Natural killer cell treated with Interleukin-12 subunit alpha and Interleukin-12 subunit beta and Interleukin-15 and Interleukin-18, amount 100 ng/mL, for 72 hours (primary cell): ENCODE data around the gene CLPTM1L. TPM values are rescaled to one million over a fixed set of nuclear protein-coding genes. Genes with fewer than 3 reads are reported as not detected.

Source experiments
- ATAC-seq, 2 donors: fragments of 150-1000 bp; cut with Tn5 transposase in 1 of 2; sonication (Bioruptor Pico), chemical (Tn5 transposase) in 1 of 2; 2 replicates each; pipeline ENCODE4 v1.10.0; 2021
- DNase-seq: peaks from one replicate; pipeline ENCODE4 v3.0.0; 2022; ENCODE audit warnings: low spot score
- H3K27ac Mint-ChIP-seq, 2 donors: 1 replicate in 1 of 2; 2 replicates in 1 of 2; pipeline ENCODE4 v1.8.0; 2022; ENCODE audit warnings: mixed read lengths in 2 of 2, mild to moderate bottlenecking in 1 of 2, moderate library complexity in 1 of 2
- H3K27me3 Mint-ChIP-seq, 2 donors: 1 replicate in 1 of 2; 2 replicates in 1 of 2; pipeline ENCODE4 v1.8.0; 2022; ENCODE audit warnings: mixed read lengths in 2 of 2
- H3K36me3 Mint-ChIP-seq: one replicate; pipeline ENCODE4 v1.8.0; 2022; ENCODE audit warnings: mixed read lengths
- H3K4me1 Mint-ChIP-seq, 2 donors: 1 replicate in 1 of 2; 2 replicates in 1 of 2; pipeline ENCODE4 v1.8.0; 2022; ENCODE audit warnings: low read depth in 2 of 2, mixed read lengths in 2 of 2, mild to moderate bottlenecking in 1 of 2
- H3K4me3 Mint-ChIP-seq: one replicate; pipeline ENCODE4 v1.8.0; 2022; ENCODE audit warnings: mixed read lengths
- H3K9me3 Mint-ChIP-seq: 2 replicates; pipeline ENCODE4 v1.8.0; 2022; ENCODE audit warnings: mixed read lengths
- total RNA-seq, 2 donors: library from RNA; stranded (reverse); gene quantifications; one replicate each; pipeline ENCODE4 v1.2.3, GENCODE V29; 2022

The CLPTM1L gene
- total RNA-seq, 2 donors from 2014 or later, result 112 to 178 TPM

DNA sequence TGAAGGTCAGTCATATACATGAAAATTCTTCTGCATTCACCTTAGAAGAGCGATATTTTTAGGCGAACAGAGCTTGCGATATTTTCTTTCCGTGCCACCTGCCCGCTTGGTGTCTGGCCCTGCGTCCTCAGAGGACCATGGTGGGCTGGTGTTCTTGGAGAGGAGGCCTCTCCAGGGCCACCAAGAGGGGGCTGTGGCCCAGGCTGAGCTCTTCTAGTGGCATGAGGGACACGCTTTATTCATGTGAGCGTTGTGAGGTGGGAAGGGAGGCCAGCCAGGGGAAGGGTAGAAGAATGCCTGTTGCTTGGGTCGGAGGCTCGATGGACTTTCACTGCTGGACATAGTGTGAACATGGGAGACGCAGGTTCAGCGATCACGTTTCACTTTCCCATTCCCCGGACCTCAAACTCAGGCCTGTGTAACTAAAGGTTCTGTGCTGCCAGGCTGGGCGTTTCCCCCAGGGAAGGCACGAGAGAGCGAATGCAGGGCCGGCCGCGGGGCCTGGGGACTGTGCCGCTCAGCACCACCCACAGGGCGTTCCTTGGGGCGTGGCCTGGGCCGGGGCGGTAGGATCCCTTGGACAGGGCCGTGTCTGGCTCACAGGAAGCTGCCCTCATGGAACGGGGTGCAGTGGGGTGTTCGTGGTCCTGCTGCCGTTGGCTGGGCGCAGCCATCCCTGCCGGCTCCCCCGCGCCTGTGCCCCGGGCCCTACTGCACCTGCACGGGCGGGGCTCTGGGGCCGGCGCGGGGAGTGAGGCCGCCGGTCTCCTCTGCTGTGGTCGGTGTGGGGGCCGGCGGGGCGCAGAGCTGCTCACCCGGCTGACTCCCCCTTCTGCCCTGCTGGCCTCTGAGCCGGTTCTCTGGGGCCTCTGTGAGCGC, 40.7 kb upstream of the CLPTM1L start:
- Mint-ChIP-seq H3K27ac (peak overlapping the region; percentile 77 to 85), H3K27me3 (peaks cover 7 to 12% of the 10 kb centered on the region in 2 donors), H3K4me1 (peaks cover 20 to 40% of the 10 kb centered on the region in 2 donors), H3K9me3 (no peaks in the 10 kb centered on the region), H3K36me3 (no peaks in the 10 kb centered on the region), H3K4me3 (peak overlapping the region; percentile 94)
- ATAC-seq, result peak; percentile 95 to 96
- DNase-seq, result peak; percentile 89

DNA sequence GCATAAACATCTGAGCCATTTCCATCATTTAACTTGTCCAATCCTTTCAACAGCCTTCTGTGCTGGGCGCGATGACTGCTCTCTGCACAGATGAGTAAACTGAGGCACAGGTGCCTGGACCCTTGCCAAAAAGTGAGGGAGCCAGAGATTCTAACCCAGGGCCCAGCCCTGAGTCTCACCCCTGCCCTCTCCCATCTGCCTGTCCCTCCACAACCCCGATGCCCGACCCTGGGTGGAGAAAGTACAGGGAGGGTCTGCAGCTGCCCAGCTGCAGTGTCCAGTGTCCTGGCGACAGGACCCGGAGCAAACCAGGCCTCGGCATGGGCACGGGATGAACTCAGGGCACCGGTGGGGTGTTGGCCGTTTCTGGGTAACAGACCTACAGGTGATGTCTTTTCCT, 39.6 kb upstream of the CLPTM1L start:
- H3K27ac Mint-ChIP-seq, result no peak overlapping the region
- peaks cover 20 to 40% of the 10 kb centered on the region in 2 donors for H3K4me1 Mint-ChIP-seq
- H3K9me3 Mint-ChIP-seq, result no peaks in the 10 kb centered on the region
- H3K4me3 Mint-ChIP-seq, result no peak overlapping the region
- H3K36me3 Mint-ChIP-seq, result no peaks in the 10 kb centered on the region
- peaks cover 7 to 12% of the 10 kb centered on the region in 2 donors for H3K27me3 Mint-ChIP-seq
- ATAC-seq (no peak), DNase-seq (no peak)

DNA sequence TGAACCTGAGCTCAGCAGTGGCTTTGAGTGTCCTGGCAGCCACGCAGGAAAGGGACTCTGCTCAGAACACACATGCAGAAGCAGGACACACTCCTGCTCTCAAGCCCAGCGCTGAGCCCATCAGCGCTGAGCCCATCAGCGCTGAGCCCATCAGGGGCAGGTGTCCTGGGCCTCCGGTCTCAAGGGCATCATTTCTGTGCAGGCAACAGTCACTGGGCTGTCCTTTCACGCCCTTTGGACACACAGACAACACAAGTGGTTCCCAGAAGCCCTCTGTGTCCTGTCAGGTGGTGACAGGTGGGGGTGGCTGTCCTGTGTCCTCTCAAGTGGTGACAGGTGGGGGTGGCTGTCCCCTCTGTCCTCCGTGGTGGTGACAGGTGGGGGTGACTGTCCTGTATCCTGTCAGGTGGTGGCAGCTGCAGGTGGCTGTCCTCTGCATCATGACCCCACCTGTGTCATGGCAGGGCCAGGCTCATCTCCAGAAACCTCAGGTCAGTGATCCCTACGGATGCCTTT, 39.0 kb upstream of the CLPTM1L start:
- Mint-ChIP-seq H3K27me3 (peaks cover 7 to 10% of the 10 kb centered on the region in 2 donors), H3K4me3 (no peak overlapping the region), H3K27ac (no peak overlapping the region), H3K4me1 (peaks cover 20 to 40% of the 10 kb centered on the region in 2 donors), H3K9me3 (no peaks in the 10 kb centered on the region), H3K36me3 (no peaks in the 10 kb centered on the region)
- no peak for DNase-seq
- ATAC-seq, result no peak

DNA sequence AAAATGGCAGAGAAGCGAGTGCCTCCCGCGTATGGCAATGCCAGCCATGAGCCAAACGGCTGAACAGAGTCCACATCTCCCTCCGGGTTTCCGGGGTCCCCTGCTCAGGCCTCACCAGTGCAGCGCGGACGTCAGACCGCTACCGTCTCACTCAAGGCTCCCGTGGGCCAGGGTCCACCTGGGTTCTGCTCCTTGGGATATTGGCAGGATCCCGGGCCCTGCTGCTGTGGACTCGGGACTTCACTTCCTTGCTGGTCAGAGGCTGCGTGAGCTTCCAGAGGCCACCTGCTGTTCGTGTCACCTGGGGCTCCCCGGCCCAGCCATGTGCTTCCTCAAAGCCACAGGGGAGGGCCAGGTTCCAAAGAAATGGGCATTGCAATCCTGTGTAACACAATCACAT, 38.4 kb upstream of the CLPTM1L start:
- H3K4me1 Mint-ChIP-seq, result peaks cover 20 to 37% of the 10 kb centered on the region in 2 donors
- no peaks in the 10 kb centered on the region for H3K9me3 Mint-ChIP-seq
- ATAC-seq (no peak), DNase-seq (no peak)
- H3K4me3 Mint-ChIP-seq, result no peak overlapping the region
- H3K27ac Mint-ChIP-seq, result no peak overlapping the region
- H3K27me3 Mint-ChIP-seq, result peaks cover 3 to 4% of the 10 kb centered on the region in 2 donors
- H3K36me3 Mint-ChIP-seq, result no peaks in the 10 kb centered on the region

DNA sequence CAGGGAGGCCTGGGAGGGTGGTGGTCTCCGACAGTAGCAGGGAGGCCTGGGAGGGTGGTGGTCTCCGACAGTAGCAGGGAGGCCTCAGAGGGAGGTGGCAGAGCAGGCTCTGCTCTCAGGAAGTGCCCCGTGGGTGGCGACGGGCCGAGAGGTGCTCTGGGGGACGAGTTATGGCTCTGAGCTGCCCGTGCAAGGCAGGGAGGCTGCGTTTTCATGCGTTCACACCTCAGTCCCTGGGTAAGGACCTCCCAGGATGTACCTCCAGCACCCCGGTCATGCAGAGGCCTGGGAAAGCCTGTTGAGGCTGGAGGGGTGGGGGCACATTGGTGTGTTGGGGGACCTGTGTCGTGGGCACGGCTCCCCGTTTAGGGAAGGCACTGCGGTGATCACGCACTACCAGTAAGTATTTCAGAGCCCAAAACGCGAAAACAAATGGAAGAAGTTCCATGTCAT, 37.4 kb upstream of the CLPTM1L start:
- Mint-ChIP-seq H3K9me3 (no peaks in the 10 kb centered on the region), H3K27ac (no peak overlapping the region), H3K4me1 (peaks cover 20 to 33% of the 10 kb centered on the region in 2 donors), H3K36me3 (no peaks in the 10 kb centered on the region), H3K4me3 (no peak overlapping the region), H3K27me3 (no peaks in the 10 kb centered on the region)
- ATAC-seq, result no peak
- DNase-seq, result no peak

DNA sequence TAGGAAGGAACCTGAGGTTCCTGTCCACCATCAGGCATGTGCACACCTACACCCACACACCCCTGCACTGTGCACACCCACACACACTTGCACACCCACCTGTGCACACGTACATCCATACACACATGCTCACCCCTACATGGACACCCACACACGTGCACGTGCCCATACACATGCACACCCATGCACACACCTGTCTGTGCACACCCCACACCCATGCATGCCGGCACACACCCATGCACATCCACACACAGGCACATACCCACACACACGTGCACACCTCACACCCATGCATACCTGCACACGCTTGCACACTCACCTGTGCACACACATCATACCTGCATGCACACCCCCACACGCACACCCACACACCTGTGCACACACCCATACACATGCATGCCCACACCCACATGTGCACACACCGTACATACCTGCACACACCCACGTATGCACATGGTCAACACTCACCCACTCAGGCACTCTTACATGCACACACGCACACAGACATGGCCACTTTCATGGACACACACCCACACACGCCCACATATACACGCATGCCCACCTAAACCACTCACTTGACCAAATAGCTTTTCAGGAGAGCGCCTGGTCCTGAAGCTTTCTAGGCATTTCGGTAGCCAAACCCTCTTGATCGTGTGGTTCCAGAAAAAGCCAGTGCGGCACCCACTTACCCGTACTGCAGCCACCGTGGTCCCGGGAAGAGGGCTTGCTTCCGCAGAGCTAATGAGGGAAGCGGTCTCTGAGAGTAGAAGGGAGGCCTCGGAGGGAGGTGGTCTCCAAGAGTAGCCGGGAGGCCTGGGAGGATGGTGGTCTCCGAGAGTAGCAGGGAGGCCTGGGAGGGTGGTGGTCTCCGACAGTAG, 36.7 kb upstream of the CLPTM1L start:
- no peak for DNase-seq
- peak overlapping the region in 1 of 2 donors; percentile 12 for H3K27ac Mint-ChIP-seq
- H3K36me3 Mint-ChIP-seq, result no peaks in the 10 kb centered on the region
- peaks cover 14 to 26% of the 10 kb centered on the region in 2 donors for H3K4me1 Mint-ChIP-seq
- ATAC-seq, result no peak
- peak overlapping the region; percentile 33 for H3K4me3 Mint-ChIP-seq
- H3K9me3 Mint-ChIP-seq, result no peaks in the 10 kb centered on the region
- no peaks in the 10 kb centered on the region for H3K27me3 Mint-ChIP-seq

DNA sequence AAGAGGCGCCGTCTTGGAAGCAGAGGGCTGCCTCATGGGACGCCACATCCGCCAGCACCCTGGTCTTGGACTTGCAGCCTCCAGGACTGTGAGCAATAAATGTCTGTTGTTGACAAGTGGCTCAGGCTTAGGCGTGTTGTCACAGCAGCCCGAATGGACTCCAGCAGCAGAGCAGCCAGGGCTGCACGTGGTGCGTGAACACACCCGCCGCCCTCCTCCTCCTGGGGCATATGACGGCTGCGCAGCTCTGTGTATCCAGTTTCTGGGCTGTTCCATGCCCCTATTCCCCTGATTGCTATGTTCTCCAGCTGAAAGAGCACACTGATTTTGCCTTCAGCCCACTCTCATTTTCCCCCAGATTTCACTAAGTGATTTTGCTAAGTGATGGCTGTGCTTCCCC, 36.0 kb upstream of the CLPTM1L start:
- Mint-ChIP-seq H3K36me3 (no peaks in the 10 kb centered on the region), H3K9me3 (no peaks in the 10 kb centered on the region), H3K4me1 (peaks cover 16 to 21% of the 10 kb centered on the region in 2 donors), H3K27ac (no peak overlapping the region), H3K4me3 (peak overlapping the region; percentile 33), H3K27me3 (no peaks in the 10 kb centered on the region)
- DNase-seq, result no peak
- no peak for ATAC-seq

DNA sequence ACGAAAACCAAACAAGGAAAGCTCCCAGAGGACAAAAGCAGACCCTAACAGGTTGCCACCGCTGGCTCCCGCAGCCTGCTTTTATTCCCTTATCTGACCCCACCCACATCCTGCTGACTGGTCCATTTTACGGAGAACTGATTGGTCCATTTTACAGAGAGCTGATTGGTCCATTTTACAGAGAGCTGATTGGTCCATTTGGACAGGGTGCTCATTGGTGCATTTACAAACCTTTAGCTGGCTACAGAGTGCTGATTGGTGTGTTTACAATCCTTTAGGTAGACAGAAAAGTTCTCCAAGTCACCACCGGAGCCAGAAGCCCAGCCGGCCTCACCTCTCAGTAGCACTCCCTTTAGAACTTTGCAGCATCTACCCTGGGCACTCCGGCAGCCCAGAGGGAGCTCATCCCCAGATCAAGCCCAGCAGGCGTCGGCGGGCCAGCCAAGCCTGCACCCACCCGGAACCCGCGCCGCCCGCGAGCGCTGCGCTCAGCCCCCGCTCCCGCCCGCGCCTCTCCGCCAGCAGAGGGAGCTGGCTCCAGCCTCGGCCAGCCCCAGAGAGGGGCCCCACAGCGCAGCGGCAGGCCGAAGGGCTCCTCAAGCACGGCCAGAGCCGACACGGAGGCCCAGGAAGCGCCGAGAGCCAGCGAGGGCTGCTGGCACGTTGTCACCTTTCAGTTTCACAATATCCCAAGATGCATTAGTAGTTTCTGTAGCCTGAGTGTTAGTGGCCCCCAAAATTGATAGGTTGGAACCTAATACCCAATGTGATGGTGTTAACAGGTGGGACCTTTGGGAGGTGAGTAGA, 35.3 kb upstream of the CLPTM1L start:
- H3K4me1 Mint-ChIP-seq, result peaks cover 15 to 18% of the 10 kb centered on the region in 2 donors
- no peaks in the 10 kb centered on the region for H3K9me3 Mint-ChIP-seq
- peak overlapping the region; percentile 66 for H3K4me3 Mint-ChIP-seq
- H3K27ac Mint-ChIP-seq, result no peak overlapping the region
- DNase-seq (peak; percentile 77), ATAC-seq (peak; percentile 91 to 93)
- no peaks in the 10 kb centered on the region for H3K36me3 Mint-ChIP-seq
- no peaks in the 10 kb centered on the region for H3K27me3 Mint-ChIP-seq

DNA sequence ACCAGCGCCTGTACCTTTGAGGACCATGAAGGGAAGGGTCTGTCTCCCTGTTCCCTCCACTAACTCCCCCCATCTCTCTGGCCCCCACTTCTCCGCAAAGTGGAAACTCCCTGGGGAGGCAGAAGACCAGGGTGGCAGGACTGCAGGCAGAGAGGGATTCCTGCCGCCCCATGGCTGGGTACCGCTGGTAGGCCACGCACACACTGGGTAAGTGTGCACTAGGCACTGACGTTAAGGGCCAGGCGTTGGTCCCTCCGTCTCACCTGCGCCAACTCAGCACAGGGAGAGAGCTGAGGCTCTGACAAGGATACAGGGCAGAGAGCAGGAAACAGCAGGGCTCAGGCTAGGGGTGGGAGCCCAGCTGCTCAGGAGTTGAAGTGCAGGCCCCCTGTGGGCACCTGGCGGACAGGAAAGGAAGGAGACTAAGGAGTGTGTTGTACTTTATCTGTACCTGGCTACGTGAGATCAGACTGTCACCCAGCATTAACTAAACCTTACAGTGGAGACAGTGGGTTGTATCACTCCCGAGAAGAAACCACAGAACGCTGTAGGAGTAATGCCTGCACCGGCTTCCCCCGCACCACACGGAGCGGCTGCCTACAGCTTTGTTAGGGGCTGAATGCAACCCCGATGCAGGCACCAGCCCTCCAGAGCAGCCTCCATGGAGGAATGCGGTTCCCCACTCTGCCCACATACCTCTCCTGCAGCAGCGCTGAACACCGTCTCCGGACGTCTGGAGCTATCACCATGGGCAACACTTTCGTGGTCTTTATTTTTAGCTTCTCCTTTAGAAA, 34.2 kb upstream of the CLPTM1L start:
- Mint-ChIP-seq H3K4me3 (peak overlapping the region; percentile 22), H3K4me1 (peaks cover 19 to 22% of the 10 kb centered on the region in 2 donors), H3K36me3 (no peaks in the 10 kb centered on the region), H3K9me3 (no peaks in the 10 kb centered on the region), H3K27me3 (no peaks in the 10 kb centered on the region), H3K27ac (peak overlapping the region in 1 of 2 donors; percentile 16)
- ATAC-seq (no peak), DNase-seq (no peak)

DNA sequence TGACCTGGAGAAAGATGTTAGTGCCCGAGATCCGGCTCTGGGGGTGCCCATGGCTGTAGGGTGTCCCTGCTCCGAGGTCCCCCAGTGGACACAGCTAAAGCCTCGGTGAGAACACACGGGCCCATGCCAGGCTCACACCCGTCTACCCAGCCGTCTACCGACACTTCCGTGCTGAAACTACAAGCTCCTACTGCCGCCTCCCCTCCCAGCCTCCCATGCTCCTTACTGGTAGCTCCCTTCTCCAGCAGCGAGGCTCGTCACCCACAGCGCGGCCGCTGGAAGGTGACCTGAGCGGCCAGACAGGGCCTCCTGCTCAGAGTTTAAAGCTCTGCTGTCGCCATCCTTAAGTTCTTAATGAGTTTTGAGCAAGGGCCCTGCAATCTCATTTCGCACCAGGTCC, 33.2 kb upstream of the CLPTM1L start:
- H3K27ac Mint-ChIP-seq, result no peak overlapping the region
- H3K27me3 Mint-ChIP-seq, result no peaks in the 10 kb centered on the region
- no peak overlapping the region for H3K4me3 Mint-ChIP-seq
- no peaks in the 10 kb centered on the region for H3K36me3 Mint-ChIP-seq
- peaks cover 23 to 24% of the 10 kb centered on the region in 2 donors for H3K4me1 Mint-ChIP-seq
- no peaks in the 10 kb centered on the region for H3K9me3 Mint-ChIP-seq
- no peak for ATAC-seq
- DNase-seq, result peak; percentile 53

DNA sequence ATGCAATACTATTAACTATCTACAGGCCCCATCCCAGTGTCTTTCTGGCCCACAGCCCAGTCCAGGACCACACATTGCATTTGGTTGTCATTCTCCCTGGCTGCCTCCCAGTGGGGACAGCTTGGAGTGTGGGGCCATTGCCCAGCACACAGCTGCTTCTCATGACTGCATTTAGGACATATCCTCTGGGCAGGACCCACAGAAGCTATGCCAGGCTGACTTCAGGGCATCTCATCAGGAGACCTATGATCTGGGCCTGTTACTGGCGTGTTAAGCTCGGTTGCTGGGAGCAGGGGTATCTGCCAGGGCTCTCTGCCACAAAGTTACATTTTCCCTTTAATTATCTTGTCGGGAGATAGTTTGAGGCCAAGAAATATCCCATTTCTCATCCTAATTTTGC, 32.1 kb upstream of the CLPTM1L start:
- no peak for DNase-seq
- no peaks in the 10 kb centered on the region for H3K27me3 Mint-ChIP-seq
- H3K36me3 Mint-ChIP-seq, result no peaks in the 10 kb centered on the region
- peaks cover 28% of the 10 kb centered on the region in 2 donors for H3K4me1 Mint-ChIP-seq
- no peak overlapping the region for H3K4me3 Mint-ChIP-seq
- H3K27ac Mint-ChIP-seq, result no peak overlapping the region
- no peaks in the 10 kb centered on the region for H3K9me3 Mint-ChIP-seq
- ATAC-seq, result no peak

DNA sequence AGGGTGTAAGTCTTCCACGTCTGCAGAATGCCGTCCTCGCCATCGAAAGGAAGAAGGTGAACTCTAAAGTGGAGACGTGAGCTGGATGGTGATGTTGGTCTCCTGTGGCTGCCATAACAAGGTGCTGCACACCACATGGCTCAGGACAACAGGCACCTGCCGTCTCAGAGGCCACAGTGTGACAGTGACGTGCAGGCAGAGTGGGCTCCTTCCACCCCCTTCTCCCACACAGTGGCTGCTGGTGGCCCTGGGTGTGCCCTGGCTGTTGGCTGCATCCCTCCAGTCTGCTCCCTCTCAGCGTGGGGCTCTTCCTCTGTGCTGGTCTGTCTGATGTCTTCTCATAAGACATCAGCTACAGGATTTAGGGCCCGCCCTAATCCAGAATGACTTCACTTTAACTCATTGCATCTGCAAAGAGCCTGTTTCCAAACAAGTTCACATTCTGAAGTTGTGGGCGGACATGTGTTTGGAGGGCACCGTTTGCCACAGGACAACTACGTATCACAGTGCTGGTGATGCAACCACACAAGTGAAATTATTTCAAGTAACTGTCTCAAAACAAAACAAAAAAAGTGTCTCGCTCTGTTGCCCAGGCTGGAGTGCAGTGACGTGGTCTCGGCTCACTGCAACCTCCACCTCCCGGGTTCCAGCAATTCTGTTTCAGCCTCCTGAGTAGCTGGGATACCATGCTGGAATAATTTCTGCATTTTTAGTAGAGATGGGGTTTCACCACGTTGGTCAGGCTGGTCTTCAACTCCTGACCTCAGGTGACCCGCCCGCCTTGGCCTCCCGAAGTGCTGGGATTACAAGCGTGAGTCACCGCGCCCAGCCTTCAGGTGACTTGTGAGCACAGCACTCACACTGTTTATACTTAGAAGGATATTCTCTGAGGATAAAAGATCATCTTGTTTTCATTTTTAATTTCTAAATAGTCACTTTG, 31.2 kb upstream of the CLPTM1L start:
- peaks cover 20 to 21% of the 10 kb centered on the region in 2 donors for H3K4me1 Mint-ChIP-seq
- ATAC-seq (peak in 1 of 2 donors; percentile 52), DNase-seq (peak; percentile 53)
- H3K27me3 Mint-ChIP-seq, result no peaks in the 10 kb centered on the region
- H3K4me3 Mint-ChIP-seq, result no peak overlapping the region
- no peak overlapping the region for H3K27ac Mint-ChIP-seq
- H3K36me3 Mint-ChIP-seq, result no peaks in the 10 kb centered on the region
- H3K9me3 Mint-ChIP-seq, result no peaks in the 10 kb centered on the region
